IMR-90 (cell line): ENCODE data around the gene DPYD.

Experiments
- CEBPB ChIP-seq: IDR thresholded peaks from 2 replicates; pipeline ENCODE4 v1.6.1; 2012; ENCODE audit warnings: low read depth, low read length, improper control_type of control experiment
- MAFK ChIP-seq: IDR thresholded peaks from 2 replicates; pipeline ENCODE4 v1.6.1; 2012; ENCODE audit warnings: low read depth, low read length, improper control_type of control experiment
- MAZ ChIP-seq: IDR thresholded peaks from 2 replicates; pipeline ENCODE4 v1.6.1; 2012; ENCODE audit warnings: low read depth, mild to moderate bottlenecking, low read length, improper control_type of control experiment, moderate library complexity, borderline replicate concordance
- MXI1 ChIP-seq: IDR thresholded peaks from 2 replicates; pipeline ENCODE4 v1.6.1; 2012; ENCODE audit warnings: low read depth, mild to moderate bottlenecking, low read length, moderate library complexity, borderline replicate concordance
- POLR2A ChIP-seq: IDR thresholded peaks from 2 replicates; pipeline ENCODE4 v1.6.1; 2012; ENCODE audit warnings: mild to moderate bottlenecking, low read depth, low read length
- RAD21 ChIP-seq: IDR thresholded peaks from 2 replicates; pipeline ENCODE4 v1.6.1; 2012; ENCODE audit warnings: low read length, improper control_type of control experiment
- RCOR1 ChIP-seq: IDR thresholded peaks from 2 replicates; pipeline ENCODE4 v1.6.1; 2012; ENCODE audit warnings: mild to moderate bottlenecking, low read length, improper control_type of control experiment; ENCODE audit not compliant: insufficient replicate concordance
- RFX5 ChIP-seq: IDR thresholded peaks from 2 replicates; pipeline ENCODE4 v1.8.0; 2012; ENCODE audit warnings: low read depth, mild to moderate bottlenecking, low read length, moderate library complexity
- SMC3 ChIP-seq: fragments of 150-350 bp; IDR thresholded peaks from 2 replicates; pipeline ENCODE4 v1.6.1; 2016; ENCODE audit warnings: low read depth, mild to moderate bottlenecking, antibody characterized with exemption, low read length, moderate library complexity
- USF2 ChIP-seq: fragments of 150-350 bp; IDR thresholded peaks from 2 replicates; pipeline ENCODE4 v1.6.1; 2017; ENCODE audit warnings: mild to moderate bottlenecking, antibody characterized with exemption, low read length, low read depth
- TF ChIP-seq, protein P1 (sequence below): conservative IDR thresholded peaks from 2 replicates; pipeline ENCODE4 v1.5.1; 2012; ENCODE audit warnings: mild to moderate bottlenecking, low read depth, low read length, improper control_type of control experiment

- TF ChIP-seq, protein P1, sequence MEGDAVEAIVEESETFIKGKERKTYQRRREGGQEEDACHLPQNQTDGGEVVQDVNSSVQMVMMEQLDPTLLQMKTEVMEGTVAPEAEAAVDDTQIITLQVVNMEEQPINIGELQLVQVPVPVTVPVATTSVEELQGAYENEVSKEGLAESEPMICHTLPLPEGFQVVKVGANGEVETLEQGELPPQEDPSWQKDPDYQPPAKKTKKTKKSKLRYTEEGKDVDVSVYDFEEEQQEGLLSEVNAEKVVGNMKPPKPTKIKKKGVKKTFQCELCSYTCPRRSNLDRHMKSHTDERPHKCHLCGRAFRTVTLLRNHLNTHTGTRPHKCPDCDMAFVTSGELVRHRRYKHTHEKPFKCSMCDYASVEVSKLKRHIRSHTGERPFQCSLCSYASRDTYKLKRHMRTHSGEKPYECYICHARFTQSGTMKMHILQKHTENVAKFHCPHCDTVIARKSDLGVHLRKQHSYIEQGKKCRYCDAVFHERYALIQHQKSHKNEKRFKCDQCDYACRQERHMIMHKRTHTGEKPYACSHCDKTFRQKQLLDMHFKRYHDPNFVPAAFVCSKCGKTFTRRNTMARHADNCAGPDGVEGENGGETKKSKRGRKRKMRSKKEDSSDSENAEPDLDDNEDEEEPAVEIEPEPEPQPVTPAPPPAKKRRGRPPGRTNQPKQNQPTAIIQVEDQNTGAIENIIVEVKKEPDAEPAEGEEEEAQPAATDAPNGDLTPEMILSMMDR = peak; percentile 44
- TF ChIP-seq MAFK (no peak), RAD21 (peak; percentile 47), CEBPB (no peak), USF2 (no peak), MXI1 (no peak), MAZ (no peak), POLR2A (no peak), RFX5 (no peak), SMC3 (peak; percentile 12; the same call in 1 of the 2 replicates), RCOR1 (no peak)
These were observed 727.8 kb downstream of the DPYD start for GRCh38 chr1:97192872-97193572.
